ENCODE results near the gene GRIFIN.
"Not testable (repeated sequence)": the region's sequence is repeated elsewhere in the genome, so short reads cannot be mapped to it uniquely, and the experiment has no call there.

Gene GRIFIN

DNA sequence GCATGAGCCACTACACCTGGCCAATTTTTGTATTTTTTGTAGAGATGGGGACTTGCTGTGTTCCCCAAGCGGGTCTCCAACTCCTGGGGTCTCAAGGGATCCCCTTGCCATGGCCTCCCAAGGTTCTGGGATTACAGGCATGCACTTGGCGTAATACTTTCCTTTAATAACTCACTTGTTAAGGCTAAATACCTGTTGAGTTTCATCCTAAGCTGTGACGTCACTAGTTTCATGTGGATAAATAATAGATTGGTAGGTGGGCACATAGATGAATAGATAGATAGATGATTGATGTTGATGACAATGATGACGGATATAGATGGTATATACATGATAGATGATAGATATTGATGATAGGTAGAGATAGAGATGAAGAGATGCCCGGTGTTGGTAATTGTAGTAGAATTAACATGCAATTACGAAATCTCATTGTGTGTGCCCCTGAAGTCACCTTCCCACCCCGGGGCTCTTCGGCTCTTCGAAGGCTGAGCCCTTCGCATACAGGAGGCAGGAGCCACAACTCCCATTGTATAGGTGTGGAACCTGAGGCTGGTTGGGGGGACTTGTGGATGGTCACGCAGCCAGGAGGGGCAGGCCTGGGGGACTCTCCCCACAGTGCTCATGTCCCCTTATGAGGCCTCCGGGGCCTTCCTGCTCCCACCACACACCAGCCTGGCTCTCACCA lies 2.6 kb downstream of the GRIFIN start:
- TF ChIP-seq, protein P1, sequence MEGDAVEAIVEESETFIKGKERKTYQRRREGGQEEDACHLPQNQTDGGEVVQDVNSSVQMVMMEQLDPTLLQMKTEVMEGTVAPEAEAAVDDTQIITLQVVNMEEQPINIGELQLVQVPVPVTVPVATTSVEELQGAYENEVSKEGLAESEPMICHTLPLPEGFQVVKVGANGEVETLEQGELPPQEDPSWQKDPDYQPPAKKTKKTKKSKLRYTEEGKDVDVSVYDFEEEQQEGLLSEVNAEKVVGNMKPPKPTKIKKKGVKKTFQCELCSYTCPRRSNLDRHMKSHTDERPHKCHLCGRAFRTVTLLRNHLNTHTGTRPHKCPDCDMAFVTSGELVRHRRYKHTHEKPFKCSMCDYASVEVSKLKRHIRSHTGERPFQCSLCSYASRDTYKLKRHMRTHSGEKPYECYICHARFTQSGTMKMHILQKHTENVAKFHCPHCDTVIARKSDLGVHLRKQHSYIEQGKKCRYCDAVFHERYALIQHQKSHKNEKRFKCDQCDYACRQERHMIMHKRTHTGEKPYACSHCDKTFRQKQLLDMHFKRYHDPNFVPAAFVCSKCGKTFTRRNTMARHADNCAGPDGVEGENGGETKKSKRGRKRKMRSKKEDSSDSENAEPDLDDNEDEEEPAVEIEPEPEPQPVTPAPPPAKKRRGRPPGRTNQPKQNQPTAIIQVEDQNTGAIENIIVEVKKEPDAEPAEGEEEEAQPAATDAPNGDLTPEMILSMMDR (conservative IDR thresholded peaks at IDR 0.05; ENCODE audit: low read length), result no peak
- DNase-seq (ENCODE audit: low read depth), result no peak
- no peak overlapping the region for H3K4me3 ChIP-seq (ENCODE audit: low read length)

DNA sequence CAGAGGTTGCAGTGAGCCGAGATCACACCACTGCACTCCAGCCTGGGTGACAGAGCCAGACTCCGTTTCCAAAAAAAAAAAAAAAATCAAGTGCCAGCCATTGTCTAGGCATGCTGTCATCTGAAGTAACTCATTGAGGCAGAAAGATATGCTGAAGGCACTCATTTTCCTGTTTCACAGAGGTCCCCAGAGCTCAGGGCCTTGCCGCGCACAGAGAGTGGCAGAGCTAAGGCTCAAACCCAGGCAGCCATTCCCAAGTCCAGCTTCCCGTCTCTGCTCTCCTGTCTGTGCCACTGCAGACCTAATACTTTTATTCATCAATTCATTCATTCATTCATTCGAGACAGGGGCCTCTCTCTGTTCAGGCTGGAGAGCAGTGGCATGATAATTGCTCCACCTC lies 3.5 kb downstream of the GRIFIN start:
- TF ChIP-seq, protein P1 (conservative IDR thresholded peaks at IDR 0.05; ENCODE audit: low read length), result no peak
- no peak overlapping the region for H3K4me3 ChIP-seq (ENCODE audit: low read length)

DNA sequence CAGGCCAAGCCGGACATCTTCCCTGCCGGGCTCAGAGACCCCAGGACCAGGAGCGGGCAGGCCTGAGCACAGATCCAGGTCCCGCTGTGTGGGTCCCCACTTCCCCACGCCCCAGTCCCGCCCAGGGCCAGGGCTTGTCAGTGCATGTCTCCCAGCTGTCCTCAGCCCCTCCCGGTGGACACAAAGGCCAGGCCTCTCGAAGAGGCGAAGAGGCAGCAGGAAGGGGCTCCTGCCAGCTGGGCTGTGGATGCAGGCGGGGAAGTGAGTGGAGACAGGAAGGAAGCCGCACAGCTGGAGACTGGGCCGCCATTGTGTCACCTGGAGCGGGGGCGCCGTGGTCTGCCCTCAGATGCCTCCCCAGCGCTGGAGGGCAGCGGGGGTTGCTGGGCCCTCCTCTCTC lies 4.8 kb downstream of the GRIFIN start:
- no peak overlapping the region for H3K4me3 ChIP-seq (ENCODE audit: low read length)
- TF ChIP-seq, protein P1 (conservative IDR thresholded peaks at IDR 0.05; ENCODE audit: low read length), result no peak
- DNase-seq (ENCODE audit: low read depth), result no peak

More for the DNA sequence above, 3.5 kb downstream of the GRIFIN start:
- DNase-seq (ENCODE audit: low read depth), result no peak

DNA sequence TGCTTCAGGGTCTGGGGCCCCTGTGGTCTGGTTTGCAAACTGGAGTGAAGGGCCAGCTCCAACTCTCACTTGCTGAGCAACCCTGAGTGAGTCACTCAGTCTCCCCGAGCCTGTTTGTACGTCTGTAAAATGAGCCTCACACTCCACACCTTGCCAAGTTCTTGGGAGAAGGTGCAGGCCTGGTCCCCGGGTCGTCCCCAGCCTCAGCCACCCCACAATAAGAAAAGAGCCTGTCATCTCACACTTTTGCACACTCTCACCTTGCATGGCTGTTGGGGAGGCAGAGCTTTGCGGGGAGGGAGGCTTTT lies 5.2 kb downstream of the GRIFIN start:
- no peak for DNase-seq (ENCODE audit: low read depth)
- H3K4me3 ChIP-seq (ENCODE audit: low read length), result no peak overlapping the region
- TF ChIP-seq, protein P1 (conservative IDR thresholded peaks at IDR 0.05; ENCODE audit: low read length), result no peak

DNA sequence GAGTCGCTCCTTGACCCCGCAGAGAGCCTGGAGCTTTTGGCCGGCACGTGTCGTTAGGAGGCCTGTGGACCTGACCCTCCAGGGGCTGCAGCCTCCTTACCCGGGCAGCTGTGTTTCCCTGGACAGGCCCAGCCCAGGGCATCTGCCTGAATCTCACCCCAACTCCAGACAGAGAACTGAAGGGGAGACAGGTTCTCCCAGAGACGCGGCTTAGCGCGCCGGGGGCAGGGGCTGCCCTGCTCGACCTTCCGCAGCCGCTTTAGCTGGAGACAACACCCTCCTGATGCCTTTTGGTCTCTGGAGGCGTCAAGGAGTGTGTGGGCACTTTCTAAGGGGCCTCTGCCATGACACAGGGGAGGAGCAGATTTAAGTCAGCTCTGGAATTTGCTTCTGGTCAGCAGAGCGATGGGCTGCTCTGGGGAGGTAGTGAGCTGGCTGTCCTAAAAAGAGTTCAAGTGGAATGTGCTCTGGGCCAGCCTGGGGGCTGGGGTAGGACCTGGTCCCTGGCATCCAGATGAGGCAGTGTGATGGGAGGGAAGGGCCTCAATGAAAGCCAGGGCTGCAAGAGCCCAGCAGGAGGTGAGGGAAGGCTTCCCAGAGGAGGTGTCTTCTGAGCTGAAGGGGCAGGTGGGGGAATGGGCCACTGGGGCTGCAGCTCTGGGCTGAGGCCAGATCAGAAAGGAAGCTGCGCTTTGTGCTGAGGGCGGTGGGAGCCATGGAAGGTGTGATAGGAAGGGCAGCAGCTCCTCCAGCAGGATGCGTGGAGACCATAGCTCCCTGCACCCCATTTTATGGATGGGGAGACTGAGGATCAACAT lies 5.8 kb downstream of the GRIFIN start:
- DNase-seq (ENCODE audit: low read depth), result no peak
- TF ChIP-seq, protein P1 (conservative IDR thresholded peaks at IDR 0.05; ENCODE audit: low read length), result no peak
- H3K4me3 ChIP-seq (ENCODE audit: low read length), result no peak overlapping the region

DNA sequence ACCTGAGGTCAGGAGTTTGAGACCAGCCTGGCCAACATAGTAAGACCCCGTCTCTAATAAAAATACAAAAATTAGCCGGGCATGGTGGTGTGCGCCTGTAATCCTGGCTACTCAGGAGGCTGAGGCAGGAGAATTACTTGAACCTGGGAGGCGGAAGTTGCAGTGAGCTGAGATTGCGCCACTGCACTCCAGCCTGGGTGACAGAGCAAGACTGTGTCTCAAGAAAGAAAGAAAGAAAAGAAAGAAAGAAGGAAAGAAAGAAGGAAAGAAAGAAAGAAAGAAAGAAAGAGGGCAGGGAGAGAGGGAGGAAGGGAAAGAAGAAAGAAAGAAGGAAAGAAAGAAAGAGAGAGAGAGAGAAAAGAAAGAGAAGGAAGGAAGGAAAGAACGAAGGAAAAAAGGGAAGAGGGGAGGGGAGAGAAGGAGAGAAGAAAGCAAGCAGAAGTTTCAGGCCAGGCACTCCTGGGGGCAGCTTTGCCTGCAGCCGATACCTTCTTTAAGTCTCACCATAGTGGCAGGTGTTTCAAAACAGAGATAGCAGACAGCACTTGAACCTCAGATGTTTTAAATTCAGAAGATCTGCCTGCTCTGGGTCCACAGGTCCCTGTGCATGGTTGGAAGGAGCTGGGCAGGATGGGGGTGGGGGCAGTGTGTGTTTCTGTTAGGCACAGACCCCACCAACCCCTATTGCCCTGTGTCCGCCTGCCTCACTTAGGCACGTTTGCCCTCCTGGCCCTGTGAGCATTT lies 6.6 kb downstream of the GRIFIN start:
- not testable (repeated sequence) for DNase-seq (ENCODE audit: low read depth)

DNA sequence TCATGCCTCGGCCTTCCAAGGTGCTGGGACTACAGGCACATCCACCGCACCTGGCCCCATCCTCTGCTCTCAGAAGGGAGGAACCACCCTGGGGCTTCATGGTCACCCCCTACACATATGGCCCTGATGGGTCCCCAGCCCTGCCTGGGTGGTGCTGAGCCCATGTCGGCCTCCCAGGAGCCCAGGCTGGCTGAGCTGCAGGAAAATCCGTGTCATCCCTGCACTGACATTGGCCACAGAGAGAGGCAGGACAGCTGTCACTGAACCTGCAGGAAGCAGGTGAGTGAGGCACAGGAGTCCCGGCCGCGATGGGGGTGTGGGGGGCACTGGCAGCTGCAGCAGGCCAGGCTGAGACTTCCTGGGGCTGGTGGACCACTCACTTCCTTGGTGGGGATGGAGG lies 8.0 kb downstream of the GRIFIN start:
- H3K4me3 ChIP-seq (ENCODE audit: low read length), result no peak overlapping the region
- no peak for DNase-seq (ENCODE audit: low read depth)
- TF ChIP-seq, protein P1 (conservative IDR thresholded peaks at IDR 0.05; ENCODE audit: low read length), result no peak

More for the DNA sequence above, 6.6 kb downstream of the GRIFIN start:
- H3K4me3 ChIP-seq (ENCODE audit: low read length), result not testable (repeated sequence)

Measured in AG10803 (cell line).